Activated CD8-positive, alpha-beta memory T cell treated with anti-CD3 and anti-CD28 coated beads for 24 hours (primary cell): Measurements from ENCODE around the gene BTK.

Experiments used
- DNase-seq: peaks from one replicate; pipeline ENCODE4 v3.0.0-alpha.2; 2020

The BTK gene

DNA sequence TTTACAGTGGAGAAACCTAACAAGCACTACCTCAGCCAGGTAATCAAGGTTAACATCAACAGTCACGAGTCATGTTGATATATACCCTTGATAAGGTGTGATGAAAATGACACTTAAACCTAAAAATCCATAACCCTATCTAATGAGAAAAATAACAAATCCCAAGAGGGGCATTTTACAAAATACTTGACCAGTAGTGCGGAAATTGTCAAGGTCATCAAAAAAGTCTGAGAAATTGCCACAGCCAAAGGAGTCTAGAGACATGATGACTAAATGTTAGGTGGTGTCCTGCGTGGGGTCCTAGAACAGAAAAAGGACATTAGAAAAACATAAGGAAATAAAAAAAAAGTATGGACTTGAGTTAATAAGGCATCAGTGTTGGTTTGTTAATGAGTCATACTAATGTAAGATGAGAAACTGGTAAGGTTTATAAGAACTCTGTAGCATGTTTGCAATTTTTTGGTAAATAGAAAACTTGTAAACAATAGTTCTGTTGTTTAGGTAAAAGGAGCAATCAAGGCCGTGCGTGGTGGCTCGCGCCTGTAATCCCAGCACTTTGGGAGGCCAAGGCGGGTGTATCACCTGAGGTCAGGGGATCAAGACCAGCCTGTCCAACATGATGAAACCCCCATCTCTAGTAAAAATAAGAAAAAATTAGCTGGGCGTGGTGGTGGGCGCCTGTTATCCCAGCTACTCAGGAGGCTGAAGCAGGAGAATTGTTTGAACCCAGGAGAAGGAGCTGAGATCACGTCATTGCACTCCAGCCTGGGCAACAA lies 7.7 kb upstream of the BTK start:
- no peak for DNase-seq

DNA sequence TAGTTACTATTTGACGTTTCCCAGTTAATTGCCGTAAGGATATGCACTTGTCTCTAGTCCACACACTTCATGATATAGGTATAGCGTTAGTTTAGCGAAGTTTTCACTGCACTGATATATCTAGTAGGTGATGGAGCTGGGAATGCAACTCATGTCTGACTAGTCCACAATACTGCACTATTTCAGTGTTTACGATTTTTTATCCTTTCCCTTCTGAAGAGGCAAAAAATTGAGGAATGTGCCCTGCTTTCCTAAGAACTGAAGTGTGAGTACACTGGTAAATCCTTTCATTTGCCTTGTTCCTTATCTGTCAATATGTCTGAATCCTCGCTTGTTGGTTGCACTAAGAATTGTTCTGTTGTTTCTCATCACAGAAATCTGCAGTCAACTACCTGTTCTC lies 5.8 kb upstream of the BTK start:
- no peak for DNase-seq

DNA sequence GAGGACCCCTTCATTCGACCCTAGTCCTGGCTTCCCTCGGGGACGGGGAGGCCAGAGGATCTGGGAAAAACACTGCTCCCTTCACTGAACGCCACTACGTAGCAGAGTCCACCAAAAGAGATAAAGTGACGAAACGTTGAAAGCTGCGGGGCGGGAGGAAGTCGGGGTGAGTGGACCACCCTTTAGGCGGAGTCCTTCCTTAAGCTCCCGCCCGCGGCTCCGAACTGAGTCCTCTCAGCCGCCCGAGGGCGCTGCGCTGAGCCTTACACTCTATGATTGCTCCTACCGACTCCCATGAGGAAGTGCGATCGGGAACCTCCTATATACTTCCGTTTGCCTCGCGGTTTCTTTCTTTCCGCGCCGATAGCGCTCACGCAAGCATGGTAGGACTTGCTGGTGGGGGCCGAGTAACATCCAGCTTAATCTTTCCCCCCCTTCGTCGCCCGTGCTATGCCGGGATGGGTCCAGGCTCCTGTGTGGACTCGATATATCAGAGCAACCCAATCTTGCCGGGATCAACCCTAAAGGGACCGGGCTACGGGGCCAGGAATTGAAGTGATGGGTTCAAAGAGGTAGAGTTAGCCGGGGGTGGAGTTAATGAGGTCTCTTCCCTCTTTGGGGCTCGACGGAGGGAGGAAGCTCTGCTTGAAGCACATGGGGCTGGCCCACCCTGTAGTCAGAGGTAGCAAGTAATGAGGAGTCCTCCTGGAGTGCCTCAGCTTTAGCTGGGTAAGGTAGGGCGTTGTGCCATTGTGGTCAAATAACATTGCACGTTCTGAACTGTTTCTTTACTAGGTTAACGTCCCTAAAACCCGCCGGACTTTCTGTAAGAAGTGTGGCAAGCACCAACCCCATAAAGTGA lies 4.9 kb upstream of the BTK start, which contains the start of gene RPL36A:
Gene RPL36A (plus strand): TSS at position 348 of the 862 bp plus-strand sequence. CDS start 33 bp downstream, at position 381.
- DNase-seq = peak; percentile 90

DNA sequence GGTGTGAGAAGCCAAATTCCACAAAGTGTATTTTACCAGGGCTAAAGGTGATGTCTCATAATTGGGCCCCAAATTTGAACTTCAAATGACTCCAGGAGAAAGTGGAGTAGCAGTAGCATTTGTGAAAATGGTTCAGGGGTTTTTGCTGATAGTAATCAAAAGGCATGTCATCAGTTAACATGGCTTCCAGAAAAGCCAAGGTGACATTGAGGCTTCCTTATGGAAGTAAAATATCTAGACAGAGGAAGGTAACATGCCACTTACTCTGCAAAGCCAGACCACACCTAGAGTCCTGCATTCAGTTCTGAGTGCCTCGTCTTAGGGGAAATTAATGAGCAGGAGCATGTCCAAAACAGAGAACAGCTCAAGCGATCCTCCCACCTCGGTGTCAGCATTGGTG lies 2.6 kb upstream of the BTK start:
- no peak for DNase-seq

DNA sequence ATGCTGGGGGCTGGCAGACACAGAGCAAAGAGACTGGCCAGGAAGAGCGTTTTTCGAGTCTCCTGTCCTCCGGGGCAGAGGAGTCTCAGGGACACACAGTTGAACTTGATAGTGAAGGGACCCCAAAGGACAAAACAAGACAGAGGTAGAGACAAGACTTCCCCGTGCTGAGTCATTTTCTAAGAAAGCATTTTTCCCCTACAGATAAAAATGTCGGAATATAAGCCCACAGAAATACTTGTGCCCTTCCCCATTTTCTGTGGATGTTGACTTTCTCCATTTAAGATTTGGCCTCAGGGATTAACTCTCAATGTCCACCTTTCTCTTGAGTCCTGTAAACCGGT lies 523 bp upstream of the BTK start:
- DNase-seq = no peak

- DNase-seq = no peak
Measured at GRCh38 chrX:101385026-101385684, 836 bp downstream of the BTK start.

- no peak for DNase-seq
Measured at GRCh38 chrX:101383679-101384205, 2.2 kb downstream of the BTK start.

DNA sequence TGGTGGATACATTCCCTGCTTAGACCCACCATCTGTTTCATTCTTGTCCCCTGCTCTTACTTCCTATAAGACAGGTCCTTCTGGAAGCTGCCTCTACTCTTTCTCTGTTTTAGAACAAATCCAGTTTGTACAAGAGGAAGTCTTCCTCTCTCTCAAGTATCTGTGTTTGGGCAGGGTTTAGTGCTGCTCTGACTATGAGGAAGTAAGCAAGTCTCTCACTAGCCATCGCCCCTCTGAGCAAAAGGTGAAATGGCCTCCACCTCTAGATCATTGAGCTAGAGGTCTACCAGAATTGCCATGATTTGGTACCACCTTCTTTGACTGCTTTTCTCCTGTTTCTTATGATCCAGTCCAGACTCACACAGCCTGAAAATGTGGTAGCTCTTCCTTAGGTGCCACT lies 8.4 kb downstream of the BTK start:
- DNase-seq = no peak

GRCh38 chrX:101370888-101371504 lies 15.0 kb downstream of the BTK start:
- no peak for DNase-seq

DNA sequence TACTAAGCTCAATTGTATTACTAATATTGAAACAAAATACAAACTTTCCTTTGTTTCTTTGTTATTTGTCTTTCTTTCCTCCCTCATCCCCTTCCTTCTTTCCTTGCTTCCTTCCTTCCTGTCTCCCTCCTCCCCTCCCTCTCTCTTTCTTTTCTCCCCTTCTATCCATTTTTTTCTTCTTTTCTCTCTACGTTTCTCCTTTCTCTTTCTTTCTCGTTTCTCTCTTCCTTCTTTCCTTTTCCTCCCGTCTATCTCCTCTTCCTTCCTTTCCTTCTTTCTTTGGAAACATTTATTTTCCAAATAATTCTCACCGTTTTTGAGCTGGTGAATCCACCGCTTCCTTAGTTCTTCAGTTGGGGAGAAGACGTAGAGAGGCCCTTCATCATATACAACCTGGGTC lies 16.3 kb downstream of the BTK start:
- DNase-seq = no peak

- DNase-seq = no peak
Measured at GRCh38 chrX:101368800-101369199, 17.2 kb downstream of the BTK start.

- no peak for DNase-seq
Measured at GRCh38 chrX:101365301-101365795, 20.6 kb downstream of the BTK start.

DNA sequence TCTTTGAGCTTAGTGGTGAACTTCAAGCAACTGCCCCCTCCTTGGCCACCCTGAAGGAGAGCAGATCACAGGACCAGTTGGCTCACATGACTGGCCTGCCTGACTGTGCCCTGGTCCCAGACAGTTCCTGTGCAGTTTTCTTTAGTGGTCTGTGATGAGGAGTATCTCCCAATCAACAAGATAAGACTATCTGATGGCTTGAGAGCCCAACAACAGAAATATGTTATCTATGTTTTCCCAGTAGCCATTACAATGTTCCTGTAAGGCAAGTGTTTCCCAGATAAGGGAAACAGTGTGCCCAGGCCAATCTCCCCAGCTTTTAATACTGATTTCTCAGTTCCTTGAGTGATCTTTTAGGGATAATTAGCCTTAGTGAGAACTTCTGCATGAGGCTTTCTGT lies 23.2 kb downstream of the BTK start:
- DNase-seq = no peak

- no peak for DNase-seq
Measured at GRCh38 chrX:101362116-101362515, 23.9 kb downstream of the BTK start.

DNA sequence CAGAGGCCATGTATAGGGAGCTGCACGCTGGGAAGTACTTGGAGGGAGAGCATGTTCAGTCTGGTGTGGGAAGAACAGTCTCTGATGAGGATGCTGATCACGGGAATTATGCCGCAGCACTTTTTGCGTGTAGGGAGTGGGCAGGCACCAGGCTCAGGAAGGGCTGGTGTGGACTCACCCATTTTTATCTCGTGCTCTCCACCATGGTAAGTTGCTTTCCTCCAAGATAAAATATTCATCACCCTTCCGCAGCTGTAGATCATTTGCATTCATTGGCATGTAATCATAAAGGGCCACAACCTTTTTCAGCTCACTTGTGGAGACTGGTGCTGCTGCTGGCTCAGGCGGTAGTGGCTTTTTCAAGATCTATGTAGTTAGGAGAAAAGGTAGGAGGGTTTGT lies 25.6 kb downstream of the BTK start:
- DNase-seq = no peak

- DNase-seq = no peak
Measured at GRCh38 chrX:101359966-101360365, 26.0 kb downstream of the BTK start.

DNA sequence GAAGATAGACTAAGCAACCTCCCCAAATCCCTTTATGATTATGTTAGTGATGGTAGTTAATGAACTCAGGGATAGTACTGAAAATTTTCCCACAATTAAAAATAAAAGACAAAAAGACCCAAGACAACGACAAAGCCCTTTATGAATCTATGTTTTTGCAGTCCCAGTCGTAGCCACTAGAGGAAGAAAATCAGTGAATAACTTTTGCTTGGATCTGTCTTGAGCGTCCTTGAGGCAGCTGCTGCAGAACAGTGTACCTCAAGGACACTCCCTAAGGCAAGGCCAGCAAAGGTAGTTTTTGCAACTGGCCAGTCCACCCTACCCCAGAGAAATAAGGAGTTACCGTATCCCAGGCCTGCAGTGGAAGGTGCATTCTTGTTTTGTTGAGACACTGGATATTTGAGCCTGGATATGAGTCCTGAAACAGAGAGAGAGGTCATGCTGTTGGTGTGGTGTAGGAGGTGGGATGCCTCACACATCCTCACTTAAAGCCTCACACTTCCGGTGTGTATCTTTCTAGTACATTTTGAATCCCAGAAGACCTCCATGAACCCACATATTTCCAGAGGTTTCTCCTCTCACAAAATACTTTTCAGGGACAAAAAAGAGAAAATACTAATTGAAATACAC lies 28.7 kb downstream of the BTK start:
- DNase-seq = no peak

GRCh38 chrX:101349193-101349562 lies 36.8 kb downstream of the BTK start:
- DNase-seq = no peak

DNA sequence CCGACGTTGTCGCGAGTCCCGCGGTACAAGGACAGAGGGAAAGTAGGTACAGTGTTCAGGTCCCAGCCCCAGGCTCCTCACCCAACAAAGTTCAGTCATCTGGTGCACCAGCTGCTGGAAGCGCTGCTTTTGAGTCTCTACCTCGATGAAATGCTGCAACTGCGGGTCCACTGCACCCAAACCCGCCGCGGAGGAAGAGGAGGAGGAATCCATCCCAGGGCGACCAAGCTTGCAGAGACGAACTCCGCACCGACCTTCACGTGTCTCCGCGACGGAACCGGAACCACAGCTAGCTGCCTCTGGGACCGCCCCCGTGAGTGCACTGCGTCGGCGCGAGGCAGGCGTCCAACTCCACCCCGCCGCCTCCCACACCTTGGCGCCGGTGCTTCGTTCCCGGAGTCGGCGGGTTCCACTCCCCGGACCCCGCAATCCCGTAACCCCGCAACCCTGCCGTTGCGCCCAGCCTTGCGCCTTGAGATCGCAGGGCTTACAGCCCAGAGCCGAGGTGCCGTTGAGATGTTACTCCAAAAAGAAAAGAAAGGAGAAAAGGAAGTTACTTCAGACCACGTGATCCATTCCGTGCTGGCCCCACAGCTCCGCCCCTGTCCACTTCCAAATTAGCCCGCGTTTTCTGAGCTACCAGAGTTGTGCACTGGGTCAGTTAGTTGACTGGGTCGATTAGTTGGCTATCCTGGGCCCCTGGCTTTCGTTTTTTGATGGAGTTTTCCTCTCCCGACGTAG lies 37.4 kb downstream of the BTK start, which contains the start of gene TIMM8A:
Gene TIMM8A (minus strand): TSS at position 291 of the 741 bp plus-strand sequence. CDS start 78 bp downstream, at position 213.
- DNase-seq = peak; percentile 89

GRCh38 chrX:101347859-101348451 lies 38.0 kb downstream of the BTK start:
- DNase-seq = no peak

- DNase-seq = no peak
Measured at GRCh38 chrX:101337776-101338271, 48.2 kb downstream of the BTK start.
